ENCODE measurements around the gene FAIM2.
A peak's percentile ranks its signal among the peaks of the same experiment; 100 is the strongest.

FAIM2 gene

DNA sequence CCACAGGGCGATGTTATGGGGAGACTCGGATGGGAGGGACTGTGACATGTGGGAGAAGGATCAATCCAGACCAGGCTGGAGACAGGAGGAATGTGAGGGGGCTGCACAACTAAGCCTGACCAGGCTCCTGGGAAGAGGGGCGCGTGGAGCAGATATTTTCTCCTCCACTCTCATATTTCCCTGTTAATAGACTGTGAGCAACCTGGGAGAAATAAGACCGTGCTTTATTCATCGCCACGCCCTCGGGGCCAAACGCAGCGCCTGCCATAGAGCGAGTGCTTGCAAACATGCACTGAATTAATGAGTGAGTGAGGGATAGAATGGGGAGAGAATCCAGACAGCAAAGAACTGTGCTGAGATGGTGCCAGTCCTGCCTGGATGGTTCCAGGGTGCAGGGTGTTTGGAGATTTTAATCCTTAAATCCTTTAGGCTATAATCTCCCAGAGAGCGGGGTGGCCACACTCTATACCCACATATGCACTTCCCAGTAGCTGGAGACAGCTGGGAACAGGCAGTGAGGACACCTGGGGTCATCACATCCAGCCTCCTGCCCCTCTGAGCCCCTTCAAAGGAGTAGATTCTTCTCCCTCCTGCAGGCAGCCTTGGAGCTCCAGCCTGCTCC lies 13.6 kb upstream of the FAIM2 start:
- DNase-seq = no peak

DNA sequence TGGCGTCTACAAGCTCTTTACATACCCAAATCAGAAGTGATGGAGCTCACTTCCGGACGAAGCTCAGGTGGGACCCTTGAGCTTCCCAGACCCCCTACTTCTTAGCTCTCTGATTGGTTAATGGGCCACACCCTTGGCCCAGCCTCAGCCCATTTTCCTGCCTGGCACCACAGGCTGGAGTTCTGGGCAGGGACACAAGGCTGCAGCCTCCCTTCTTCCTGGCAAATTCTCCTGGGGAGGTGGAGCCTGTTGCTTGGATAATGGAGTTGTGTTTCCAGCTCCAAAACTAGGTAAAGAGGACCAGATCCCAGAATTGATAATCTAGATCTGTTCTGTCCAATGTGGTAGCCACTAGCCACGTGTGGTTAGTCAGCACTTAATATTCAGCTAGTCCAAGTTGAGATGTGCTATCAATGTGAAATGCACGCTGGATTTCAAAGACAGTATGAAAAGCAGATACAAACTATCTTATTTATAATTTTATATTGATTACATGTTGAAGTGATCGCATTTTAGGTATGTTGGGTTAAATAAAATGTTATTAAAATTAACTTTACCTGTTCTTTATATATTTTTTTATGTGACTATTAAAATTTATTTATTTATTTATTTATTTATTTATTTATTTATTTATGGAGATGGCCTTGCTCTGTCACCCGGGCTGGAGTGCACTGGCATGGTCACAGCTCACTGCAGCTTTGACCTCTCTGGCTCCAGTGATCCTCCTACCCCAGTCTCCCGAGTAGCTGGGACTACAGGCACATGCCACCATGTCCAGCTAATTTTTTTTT lies 12.6 kb upstream of the FAIM2 start:
- no peak for DNase-seq

DNA sequence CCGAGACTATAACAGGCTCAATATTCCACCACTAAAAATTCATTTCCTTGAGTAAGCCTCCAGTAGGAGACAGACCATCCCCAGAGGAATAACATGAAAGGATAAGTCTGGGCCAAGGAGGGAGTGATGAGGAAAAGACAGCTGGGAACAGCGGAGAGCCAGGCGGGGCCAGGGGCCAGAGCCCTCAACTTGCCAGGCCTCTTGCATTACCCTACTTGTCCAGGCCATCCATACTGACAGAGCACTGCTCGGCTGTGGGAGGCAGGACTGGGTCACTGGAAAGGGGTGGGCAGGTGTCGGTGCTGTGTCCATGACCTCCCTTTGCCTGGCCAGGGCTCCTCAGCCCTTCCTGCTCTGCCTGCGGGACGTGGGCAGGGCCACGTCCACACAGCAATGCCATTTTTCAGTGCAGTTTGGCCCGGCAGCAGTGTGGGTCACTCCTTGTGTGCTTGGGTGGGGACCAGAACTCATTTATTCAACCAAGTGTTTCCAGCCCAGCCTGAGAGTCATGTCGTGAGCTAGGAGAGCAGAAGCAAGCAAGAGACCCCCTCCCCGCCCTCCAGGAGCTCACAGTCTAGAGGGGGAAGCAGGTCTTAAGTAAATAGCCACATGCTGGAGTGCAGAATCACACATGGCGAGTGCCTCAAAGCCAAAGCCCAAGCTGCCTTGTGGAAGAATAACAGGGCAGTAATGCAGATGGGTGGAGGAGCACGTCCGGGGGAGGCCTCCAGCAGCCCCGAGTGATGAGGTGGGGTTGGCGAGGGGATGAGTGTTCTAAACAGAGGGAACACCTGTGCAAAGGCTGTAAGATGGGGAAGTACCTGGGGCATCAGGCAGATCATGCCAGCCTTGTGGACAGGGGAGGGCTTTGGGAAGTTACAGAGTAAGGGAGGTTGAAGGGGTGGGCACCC lies 8.9 kb upstream of the FAIM2 start:
- DNase-seq = no peak

DNA sequence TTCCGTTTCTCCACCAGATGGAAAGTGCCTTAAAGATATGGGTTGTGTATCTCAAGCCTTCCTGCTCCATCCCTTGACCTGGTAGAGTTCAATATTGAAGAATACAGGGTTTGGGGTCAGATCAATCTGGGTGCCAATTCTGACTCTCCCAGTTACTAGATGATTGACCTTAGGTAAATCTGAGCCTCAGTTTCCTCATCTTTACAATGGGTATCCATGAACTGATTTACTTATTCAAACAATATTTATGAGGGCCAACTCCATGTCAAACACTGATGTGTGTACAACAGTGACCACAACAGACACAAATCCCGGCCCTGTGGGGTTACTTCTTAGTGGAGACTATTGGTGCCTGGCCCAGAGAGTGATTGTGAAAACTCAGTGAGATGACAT lies 7.5 kb upstream of the FAIM2 start:
- no peak for DNase-seq

DNA sequence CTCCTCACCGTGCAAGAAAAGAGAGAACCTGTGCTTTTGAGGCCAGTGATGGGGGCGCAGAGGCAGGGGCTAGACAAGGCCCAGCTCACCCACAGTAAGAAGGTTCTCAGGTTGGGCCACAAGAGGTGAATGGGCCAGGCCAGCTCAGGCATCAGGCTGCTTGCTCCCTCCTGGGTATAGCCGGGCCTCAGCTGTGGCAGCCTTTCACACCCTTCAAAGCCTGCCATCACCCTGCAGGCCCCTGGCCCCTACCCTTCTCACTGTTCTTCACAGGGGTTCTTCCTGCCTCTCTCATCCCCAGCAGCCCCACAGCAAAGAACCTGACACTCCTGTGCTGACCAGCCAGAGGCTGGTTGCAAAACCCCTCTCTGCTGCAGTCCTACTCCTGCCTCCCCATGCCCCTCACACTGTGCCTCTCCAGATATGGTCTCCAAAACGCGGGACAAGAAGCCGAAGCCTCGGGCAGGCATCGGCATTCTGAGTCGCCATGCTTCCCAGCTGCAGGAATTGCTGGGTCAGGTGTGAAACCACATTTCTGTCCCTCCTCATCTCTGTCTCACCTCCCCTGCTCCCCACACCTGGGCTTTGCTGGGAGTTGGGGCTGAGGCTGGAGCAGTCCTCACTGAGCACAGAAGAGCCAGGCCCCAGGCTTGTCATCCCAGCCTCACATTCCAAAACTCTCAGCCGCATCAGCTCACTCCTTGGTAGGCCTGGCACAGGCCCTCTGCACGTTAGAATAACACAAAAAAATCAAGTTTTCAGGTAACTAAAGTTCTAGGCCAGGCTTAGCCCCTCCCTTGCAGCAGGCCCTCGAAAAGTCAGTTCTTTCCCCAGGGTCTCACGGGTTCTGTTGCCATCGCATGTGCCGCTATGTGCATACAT lies 6.9 kb upstream of the FAIM2 start:
- no peak for DNase-seq

DNA sequence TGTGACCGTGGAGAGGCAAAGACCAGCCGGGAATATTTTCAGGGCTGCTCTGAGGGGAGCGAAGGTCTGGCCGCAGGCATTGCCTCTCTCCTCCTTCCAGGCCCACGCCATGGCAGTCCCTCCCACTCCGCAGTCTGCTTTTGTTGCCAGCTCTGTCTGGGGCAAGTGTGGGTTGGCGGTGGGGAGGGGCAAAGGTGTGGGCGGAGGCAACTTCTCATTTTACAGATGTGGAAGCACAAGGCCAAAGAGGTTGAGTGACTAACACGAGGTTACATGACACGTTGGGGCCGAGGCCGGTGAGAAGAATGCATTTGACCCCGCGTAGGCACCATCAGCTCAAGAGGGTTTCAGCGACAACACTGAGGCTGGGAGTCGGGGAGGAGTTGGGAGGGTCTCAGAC lies 6.1 kb upstream of the FAIM2 start:
- peak; percentile 23 for DNase-seq

DNA sequence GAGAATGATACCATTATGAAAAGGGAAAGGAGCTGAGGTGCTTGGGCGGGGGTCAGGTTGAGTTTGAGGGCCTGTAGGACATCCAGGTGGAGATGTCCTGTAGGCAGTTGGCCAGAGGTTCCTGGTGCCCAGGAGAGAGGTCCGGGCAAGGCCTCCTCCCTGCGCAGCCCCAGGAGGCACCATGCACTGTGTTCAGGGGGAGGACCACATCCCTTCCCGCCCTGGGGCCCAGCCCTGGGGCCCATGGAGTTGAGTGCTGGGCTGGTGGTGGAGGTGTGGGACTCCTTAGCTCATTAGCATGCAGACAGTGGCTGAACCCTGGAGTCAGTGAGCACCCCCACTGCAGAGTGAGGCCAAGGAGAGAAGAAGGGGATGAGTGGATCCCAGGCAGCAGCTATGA lies 5.7 kb upstream of the FAIM2 start:
- no peak for DNase-seq

DNA sequence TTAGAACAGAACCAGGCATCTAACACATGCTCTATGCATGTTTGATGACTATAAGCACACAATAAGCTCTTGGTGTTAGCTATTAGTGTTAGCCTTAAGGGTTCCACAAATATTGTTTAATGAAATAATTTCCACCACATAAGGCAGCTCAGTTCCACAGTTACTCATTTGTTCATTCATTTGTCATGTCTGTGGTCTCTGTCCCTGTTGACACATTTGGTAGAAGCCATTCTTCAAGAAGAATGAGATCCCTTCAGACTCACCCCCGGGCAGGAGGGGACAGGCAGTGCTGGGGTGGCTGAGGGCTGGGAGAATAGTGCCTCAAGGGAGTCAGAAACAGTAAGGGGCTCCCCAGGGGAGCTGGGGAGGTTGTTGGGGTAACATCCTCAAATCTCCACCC lies 3.7 kb upstream of the FAIM2 start:
- DNase-seq = no peak

DNA sequence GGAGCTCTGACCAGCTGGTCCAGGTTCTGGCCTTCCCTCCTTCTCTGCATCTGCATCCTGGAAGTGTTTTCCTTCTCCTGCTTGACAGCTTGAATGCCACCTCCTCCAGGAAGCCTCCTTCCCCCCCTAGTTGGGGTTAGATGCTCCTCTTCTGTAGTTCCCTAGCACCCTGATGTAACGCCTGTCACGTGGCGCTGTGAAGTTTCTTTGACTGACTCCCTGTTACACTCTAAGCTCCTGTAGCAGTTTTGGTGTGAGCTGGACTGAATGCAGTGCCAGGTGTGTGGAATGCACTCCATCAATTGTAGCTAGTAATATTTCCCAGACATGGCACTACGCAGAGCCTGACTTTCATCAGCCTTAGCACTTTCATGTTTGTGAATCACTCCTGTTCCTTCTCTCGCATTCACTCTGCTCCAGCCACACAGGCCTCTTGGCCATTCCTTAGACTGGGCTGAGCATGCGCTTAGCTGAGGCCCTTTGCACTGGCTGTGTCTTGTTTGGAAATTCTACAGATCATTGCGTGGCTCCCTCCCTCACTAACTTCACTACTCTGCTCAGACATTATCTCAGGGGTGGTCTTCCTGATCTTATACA lies 2.1 kb upstream of the FAIM2 start:
- no peak for DNase-seq

DNA sequence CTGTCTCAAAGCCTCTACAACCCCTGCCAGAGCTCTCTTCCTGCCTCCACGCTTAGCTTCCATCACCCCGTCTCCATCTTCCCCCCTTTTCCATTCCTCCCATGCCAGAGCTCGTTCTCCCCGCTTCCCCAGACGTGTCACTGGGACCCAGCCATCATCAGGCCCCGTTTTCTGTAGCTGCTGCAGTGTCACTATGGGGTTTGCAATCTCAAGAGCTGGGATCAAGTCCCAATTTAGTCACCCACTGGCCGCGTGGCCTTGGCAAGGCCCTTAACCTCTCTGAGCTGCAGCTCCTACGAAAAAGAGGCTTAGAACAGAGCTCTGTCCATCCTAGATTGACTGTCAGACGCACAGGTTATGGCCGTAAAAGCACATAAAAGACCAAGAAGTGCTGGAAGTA lies 901 bp upstream of the FAIM2 start:
- no peak for DNase-seq

DNA sequence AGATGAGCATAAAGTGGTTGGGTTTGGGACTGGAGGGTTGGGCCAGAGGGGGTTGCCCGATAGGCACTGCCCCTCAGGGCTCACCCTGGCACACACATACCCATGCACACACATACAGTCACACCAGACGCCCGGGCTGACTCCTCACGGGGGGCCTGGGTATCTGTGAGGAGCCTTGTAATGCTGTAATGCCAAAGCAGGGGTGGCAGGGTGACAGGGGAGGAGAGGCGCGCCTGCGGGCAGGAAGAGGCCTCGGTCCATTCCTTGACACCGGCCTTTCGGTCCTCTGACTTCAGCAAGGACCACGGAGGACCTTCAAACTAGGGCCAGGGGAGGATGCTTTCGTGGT lies 375 bp downstream of the FAIM2 start:
- no peak for DNase-seq

DNA sequence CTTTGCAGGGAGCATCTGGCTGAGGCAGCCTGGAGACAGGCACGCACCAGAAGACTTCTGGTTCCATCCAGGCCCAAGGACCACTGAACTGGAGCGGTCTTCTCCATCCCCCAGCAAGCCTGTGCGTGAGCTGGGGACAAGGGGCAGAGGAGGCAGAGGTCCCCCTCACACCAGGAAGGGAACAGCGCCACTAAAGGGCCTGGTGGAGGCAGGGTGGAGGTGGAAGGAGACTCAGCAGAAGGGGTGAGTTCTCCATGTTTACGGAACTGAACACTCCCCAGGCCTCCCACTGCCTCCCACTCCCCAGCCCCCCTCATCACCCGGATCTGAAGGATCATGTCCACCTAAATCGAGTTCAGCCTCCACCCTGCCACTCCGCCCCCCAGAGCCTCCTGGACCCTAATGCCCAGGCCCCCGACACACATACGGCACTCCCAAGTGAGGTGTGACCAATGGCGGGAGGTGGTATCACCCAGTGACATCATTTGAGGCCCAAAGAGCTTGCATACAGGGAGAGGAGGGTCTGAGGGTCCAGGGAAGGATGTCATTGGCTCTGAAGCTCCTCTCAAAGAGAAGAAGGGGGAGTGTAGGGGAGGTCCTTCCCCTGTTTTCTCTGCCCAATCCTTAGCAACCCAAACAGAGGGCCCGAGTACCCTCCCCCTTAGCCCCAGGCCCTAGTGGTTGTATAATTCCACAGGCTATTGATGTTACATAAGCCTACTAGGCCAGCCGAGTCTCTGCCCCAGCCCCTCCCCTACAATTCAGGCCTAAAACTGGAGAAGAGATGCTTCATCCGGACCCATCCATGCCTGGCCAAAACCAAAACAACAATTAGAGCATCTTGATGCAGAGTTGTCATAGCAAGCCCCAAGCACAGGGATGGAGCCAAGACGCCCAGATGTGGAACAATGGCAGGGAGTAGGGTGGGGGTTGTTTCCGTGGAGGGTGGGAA lies 1.0 kb downstream of the FAIM2 start:
- no peak for DNase-seq

DNA sequence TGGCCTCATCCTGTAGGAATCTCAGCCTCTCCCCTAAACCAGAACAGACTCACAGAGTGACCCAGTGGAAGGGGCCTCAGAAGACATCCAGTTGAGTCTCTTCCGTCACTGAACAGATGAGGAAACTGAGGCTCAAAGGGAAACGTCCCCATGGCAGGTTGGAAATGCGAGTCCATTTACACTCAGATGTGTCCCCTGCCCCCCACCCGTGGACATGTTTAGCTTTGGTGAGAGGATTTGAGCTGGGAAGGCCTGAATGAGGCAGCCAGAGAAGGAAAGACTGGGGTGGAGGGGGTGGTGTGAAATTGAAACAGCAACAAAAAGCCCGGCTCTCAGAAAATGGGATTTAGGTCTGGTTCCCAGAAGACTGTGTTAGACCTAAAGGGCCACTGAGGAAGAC lies 1.7 kb downstream of the FAIM2 start:
- DNase-seq = no peak

DNA sequence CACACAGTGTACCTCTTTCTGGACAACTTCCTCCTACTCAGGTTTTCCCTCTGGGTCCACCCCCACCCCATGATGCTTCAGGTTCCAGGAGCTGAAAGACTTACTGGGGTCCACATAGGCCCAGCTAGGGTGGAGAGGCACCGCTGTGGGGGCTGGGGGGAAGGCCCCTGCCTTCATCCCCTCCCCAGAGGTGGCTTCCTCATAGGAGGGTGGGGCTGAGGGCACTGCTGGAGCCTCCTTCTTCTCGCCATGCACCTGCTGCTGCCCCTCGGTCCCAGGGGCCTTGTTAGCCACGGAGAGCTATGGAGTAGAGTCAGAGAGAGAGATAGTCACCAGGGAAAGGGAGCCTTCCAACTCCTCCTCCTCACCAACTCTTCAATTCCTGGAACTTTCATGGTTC lies 2.7 kb downstream of the FAIM2 start:
- no peak for DNase-seq

DNA sequence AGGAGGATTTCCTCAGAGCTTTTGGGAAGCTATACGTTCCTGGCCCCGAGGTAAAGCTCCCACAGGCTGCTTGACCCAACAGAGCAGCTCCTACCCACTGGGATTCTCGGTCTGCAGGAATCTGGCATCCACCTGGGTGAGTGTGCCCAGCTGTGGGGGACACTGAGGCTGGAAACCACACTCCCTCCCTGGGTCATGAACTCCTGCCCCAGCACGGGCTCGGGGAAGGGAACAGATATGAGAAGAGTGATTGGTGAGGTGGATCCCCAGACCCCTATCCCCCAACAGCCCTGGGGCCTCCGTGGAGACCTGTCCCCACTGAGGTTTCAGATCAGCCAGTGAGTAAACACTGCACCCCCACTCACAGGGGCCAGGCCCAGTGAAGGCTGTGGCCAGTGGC lies 3.3 kb downstream of the FAIM2 start:
- DNase-seq = no peak

DNA sequence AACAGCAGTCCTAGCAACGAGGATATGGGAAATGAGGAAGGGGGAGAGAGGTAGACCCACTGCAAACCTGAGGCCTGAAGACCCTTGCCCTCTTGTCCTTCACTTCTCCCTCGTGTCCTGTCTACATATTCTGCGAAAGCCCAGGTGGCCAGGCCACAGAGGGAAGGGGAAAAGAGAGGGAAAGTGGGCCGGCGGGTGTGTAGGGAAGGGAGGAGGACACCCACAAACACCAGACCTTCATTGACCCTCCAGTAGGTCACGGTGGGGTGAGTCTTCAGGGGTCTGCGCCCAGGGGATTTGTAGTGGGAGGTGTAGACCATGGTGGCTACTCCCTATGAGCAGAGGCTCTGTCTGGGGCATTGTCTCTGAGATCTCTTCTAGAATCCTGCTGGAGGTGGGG lies 3.8 kb downstream of the FAIM2 start:
- DNase-seq = no peak

DNA sequence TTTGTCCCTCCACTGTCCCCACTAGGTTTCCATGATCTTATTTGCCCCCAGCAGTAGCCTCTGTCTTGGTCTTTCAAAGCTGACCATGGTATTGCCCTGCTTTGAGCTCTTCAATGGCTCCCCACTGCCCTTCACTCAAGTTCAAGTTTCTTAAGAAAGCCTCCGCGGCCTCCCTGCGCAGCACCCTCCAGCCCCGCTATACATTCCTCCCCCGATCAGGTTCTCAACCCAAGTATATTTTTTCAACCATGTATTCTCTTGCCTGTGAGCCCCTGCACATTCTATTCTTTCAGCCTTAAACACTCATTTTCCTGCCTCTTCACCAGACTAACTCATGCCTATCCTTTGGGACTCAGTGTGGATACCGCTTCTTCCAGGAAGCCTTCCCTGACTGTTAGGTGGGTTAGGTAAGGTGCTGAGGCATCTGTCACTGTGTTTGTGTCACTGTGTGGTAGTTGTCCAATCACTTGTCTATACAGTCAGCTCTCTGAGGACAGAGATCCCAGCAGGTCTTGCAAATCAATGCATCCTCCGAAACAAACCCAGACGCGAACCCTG lies 4.3 kb downstream of the FAIM2 start:
- DNase-seq = no peak

DNA sequence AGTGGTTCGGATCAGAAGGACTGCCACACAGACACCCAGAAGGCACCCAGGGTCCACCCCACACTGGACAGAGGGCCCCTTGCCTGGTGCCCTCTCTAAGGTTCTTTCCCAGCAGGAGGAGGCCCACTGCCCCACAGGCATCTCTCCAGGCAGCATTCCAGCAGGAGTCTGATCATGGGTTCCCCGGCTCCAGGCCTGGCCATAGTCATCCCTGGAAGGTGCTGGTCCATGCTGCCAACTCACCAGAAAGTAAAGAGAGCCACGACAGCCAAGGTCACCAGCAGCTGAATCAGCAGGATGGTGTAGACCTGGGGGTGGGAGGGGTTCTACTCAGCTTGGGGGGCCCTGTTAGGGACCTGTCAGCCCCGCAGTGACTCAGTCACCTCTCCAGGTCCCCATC lies 6.4 kb downstream of the FAIM2 start:
- no peak for DNase-seq

DNA sequence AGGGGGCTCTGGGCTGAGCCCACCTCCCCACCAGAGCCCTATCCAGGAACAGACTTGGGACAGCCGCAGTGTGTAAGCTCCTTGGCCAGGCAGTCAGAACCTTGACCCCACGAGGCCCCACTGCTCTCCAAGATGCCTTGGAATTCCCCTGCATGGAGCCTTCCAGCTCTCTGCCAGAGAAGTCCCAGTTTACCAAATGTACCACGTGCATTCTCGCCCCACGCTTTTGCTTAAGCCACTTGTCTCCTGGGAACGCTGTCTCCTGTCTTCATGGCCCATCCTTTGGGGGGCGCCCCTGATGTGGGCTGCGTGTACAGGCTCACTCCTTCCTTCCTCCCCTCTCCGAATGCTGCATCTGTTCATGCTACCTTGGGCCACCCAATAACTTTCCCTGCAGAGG lies 7.9 kb downstream of the FAIM2 start:
- no peak for DNase-seq

DNA sequence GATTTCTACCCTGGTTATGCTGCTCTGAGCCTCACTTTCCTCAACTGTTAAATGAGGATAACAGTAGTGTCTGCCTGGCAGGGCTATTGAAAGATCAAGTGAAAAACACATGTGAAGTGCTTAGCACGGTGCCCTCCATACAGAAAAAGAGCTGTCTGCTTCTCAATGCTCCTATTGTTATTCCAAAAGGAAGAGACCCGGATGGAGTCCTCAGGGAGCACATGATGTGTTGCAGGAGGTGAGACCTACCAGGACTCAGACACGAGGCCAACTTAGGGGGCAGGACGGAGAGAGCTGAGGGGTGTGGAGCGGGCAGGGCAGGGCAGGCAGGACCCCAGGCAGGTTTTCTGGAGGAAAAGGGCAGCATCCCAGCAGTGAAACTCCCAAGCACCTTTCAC lies 8.9 kb downstream of the FAIM2 start:
- no peak for DNase-seq

Data from NCI-H2029 treated with DMSO at 0.1 percent for 48 hours (cell line).